GM10266 (cell line): Measurements from ENCODE around the gene ARHGAP33.

Source experiments
- DNase-seq: peaks from one replicate; pipeline ENCODE4 v3.0.0; 2012; ENCODE audit errors: extremely low spot score
- TF ChIP-seq, protein P1 (sequence below): IDR thresholded peaks from 2 replicates; pipeline ENCODE4 v1.5.1; 2012; ENCODE audit warnings: mild to moderate bottlenecking, low read depth; ENCODE audit not compliant: control insufficient read depth, insufficient read depth; ENCODE audit errors: missing control alignments

ARHGAP33 gene

DNA sequence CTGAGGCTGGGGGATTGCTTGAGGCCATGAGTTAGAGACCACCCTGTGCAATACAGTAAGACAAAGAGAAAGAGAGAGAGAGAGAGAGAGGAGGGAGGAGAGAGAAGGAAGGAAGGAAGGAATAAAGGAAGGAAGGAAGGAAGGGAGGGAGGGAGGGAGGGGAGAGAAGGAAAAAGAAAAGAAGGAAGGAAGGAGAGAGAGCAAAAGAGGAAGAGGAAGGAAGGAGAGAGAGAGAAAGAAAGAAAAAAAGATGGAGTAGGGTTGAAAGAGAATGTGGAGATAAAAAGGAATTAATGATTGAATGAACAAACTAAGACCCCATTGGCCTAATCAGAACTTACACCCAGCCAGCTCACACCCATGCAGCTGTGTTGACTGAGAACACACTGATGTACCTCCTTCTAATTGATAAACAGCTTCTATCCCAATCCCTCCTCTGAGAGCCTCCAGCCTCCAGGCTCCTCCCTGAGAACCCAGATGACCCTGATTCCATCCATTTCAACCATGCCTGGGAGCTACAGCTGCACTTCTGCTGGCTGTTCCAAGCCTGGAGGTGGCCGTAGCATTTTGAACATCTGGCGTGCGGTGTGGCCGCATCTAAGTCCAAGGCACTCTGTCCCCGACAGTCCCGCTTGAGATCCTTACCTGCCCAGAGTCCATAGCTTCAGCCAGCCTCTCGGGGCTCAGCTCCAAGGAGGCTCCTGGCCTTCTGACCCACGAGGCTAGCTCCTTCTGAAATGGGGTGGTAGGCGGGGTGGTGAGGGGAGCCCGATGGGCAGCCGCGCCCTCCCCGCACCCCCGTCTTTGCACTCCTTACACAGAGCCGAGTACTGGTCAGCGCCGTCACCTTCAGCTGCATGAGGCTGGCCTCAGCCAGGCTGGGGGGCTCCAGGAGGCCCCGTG is 36.2 kb downstream of the ARHGAP33 start:
- DNase-seq, result no peak
- TF ChIP-seq, protein P1, sequence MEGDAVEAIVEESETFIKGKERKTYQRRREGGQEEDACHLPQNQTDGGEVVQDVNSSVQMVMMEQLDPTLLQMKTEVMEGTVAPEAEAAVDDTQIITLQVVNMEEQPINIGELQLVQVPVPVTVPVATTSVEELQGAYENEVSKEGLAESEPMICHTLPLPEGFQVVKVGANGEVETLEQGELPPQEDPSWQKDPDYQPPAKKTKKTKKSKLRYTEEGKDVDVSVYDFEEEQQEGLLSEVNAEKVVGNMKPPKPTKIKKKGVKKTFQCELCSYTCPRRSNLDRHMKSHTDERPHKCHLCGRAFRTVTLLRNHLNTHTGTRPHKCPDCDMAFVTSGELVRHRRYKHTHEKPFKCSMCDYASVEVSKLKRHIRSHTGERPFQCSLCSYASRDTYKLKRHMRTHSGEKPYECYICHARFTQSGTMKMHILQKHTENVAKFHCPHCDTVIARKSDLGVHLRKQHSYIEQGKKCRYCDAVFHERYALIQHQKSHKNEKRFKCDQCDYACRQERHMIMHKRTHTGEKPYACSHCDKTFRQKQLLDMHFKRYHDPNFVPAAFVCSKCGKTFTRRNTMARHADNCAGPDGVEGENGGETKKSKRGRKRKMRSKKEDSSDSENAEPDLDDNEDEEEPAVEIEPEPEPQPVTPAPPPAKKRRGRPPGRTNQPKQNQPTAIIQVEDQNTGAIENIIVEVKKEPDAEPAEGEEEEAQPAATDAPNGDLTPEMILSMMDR, result no peak

DNA sequence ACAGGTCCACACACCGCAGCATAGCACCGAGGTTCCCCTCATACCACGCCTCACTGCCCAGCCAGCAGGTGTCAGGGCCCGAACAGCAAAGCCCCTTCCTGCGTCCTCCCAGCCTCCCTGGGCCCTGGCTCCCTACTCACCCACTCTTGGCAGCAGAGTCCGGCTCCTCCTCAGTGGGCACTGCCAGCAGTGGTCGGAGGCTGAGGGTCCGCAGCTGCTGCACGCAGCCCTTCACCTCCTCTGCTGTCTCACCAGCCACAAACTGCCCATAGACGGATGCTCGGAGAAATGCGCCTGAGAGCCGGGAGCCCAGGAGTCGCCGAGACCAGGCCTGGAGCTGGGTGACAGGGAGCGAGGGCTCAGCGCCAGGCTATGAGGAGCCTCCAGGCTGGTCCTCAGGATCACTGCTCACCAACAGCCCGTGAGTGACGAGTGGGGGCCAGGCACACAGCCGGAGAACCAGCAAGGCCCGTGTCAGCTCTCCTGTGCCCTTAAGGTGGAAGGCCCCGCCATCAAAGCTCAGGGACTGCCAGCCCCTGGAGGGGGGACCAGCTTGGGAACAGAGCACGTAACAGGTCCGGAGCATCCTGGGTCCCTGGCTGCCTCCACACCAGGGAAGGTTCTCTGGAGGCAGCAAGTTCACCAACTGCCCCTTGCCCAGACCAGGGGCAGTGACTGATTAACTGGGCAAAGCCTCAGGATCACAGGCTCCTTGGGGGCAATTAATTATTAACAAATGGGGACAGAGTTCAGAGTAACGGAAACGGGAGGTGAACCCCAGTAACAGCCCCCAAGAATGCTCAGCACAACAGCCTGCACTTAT is 37.1 kb downstream of the ARHGAP33 start, which contains the start of gene PRODH2:
Gene PRODH2 (minus strand): TSS at position 626 of the 823 bp plus-strand sequence. CDS start 40 bp downstream, at position 586.
- TF ChIP-seq, protein P1, result no peak
- no peak for DNase-seq

- TF ChIP-seq, protein P1, result no peak
- DNase-seq, result no peak
Observed at GRCh38 chr19:35813043-35813890, 37.9 kb downstream of the ARHGAP33 start.

- DNase-seq, result no peak
- TF ChIP-seq, protein P1, result no peak
Observed at GRCh38 chr19:35816262-35816661, 40.9 kb downstream of the ARHGAP33 start.

GRCh38 chr19:35816846-35817245 is 41.5 kb downstream of the ARHGAP33 start:
- DNase-seq, result no peak
- TF ChIP-seq, protein P1, result no peak

DNA sequence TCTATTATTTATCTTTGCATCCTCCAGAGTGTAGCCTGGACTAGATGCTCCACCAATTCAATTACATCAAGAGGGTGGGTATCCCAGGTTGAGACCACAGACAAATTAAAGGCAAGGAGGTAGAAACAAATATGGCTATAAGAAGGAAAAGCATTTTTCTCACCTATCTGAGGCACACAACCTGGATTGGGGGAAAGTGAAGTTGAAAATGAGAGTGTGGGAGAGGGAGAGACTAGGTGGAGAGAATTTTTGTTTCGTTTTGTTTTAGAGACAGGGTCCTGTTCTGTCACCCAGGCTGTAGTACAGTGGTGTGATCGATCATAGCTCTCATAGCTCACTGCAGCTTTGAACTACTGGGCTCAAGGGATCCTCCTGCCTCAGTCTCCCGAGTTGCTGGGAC is 43.1 kb downstream of the ARHGAP33 start:
- TF ChIP-seq, protein P1, result no peak
- DNase-seq, result no peak
